ENCODE measurements around the gene HRNR.
"Not testable (repeated sequence)": the region's sequence is repeated elsewhere in the genome, so short reads cannot be mapped to it uniquely, and the experiment has no call there.

The HRNR gene

GRCh38 chr1:152224093-152224492 is at the start of gene HRNR:
HRNR (minus strand) TSS chr1:152224193; CDS start chr1:152223253, 940 bp downstream.
- no peak for DNase-seq

- DNase-seq = not testable (repeated sequence)
These were observed 32.4 kb upstream of the HRNR start for GRCh38 chr1:152256394-152256793.

GRCh38 chr1:152252157-152252556 is 28.2 kb upstream of the HRNR start:
- DNase-seq = no peak

- DNase-seq = no peak
These were observed 27.4 kb upstream of the HRNR start for GRCh38 chr1:152251391-152251790.

- no peak for DNase-seq
These were observed 23.3 kb upstream of the HRNR start for GRCh38 chr1:152247316-152247715.

GRCh38 chr1:152244576-152245273 is 20.7 kb upstream of the HRNR start:
- DNase-seq = no peak

- no peak for DNase-seq
These were observed 13.1 kb upstream of the HRNR start for GRCh38 chr1:152237093-152237492.

- DNase-seq = no peak
These were observed 4.8 kb upstream of the HRNR start for GRCh38 chr1:152228831-152229230.

- no peak for DNase-seq
These were observed 3.4 kb upstream of the HRNR start for GRCh38 chr1:152227310-152227928.

GRCh38 chr1:152225678-152226077 is 1.7 kb upstream of the HRNR start:
- no peak for DNase-seq

GRCh38 chr1:152220166-152221163 is 3.5 kb downstream of the HRNR start:
- no peak for DNase-seq

- DNase-seq = peak in 1 of 6 experiments; percentile 30
These were observed 4.6 kb downstream of the HRNR start for GRCh38 chr1:152219438-152219837.

- peak in 1 of 6 experiments; percentile 10 for DNase-seq
These were observed 5.1 kb downstream of the HRNR start for GRCh38 chr1:152218762-152219436.

GRCh38 chr1:152215604-152216003 is 8.4 kb downstream of the HRNR start:
- DNase-seq = peak in 3 of 6 experiments; percentile 22 to 73 (median 59)

GRCh38 chr1:152214911-152215310 is 9.1 kb downstream of the HRNR start:
- DNase-seq = peak in 2 of 6 experiments; percentile 26 to 54

GRCh38 chr1:152198982-152199381 is 25.0 kb downstream of the HRNR start:
- no peak for DNase-seq

- DNase-seq = no peak
These were observed 26.5 kb downstream of the HRNR start for GRCh38 chr1:152197361-152197941.

- DNase-seq = no peak
These were observed 32.3 kb downstream of the HRNR start for GRCh38 chr1:152191711-152192110.

GRCh38 chr1:152191260-152191659 is 32.7 kb downstream of the HRNR start:
- DNase-seq = no peak

- no peak for DNase-seq
These were observed 33.4 kb downstream of the HRNR start for GRCh38 chr1:152190589-152190988.

GRCh38 chr1:152189657-152190442 is 34.1 kb downstream of the HRNR start:
- peak; percentile 23 to 61 (median 35) for DNase-seq

All from stimulated activated naive CD4-positive, alpha-beta T cell (primary cell).